NCI-H226 (cell line): ENCODE results near the gene S100A9.
"Not testable (repeated sequence)": the region's sequence is repeated elsewhere in the genome, so short reads cannot be mapped to it uniquely, and the experiment has no call there.

Source experiments
- DNase-seq: peaks from one replicate; pipeline ENCODE4 v3.0.0-alpha.2; 2015

Gene S100A9

DNA sequence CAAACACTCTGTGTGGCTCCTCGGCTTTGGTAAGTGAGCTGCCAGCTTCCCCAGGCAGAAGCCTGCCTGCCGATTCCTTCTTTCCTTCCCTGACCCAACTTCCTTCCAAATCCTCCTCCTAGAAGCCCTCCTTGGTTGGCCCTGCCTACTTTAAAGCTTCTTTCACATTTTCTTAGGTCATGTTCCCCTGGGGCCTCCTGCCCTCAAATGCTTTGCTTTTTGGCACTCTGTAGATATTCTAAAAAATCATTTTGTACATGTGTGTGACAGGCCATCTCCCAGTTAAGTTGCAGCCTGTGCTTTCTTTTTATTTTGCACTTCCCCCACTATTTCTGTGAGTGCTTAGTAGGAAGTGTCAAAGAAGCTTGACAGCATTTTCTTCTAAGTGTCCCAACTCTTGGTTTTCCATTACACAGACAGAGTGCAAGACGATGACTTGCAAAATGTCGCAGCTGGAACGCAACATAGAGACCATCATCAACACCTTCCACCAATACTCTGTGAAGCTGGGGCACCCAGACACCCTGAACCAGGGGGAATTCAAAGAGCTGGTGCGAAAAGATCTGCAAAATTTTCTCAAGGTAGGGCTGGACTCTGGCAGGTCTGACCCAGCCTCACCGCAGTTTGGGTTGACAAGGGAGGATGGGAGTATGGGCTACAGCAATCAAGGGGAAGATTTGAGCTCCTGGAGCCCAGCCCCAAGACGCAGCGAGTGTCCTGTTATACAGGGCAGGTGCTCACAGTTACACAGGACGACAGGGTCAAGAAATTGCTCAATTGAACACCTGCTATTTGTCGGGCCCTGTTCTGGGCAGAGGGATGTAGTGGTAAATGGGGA is at the start of gene S100A9:
TSS of gene S100A9 (plus strand) at position 2 of the 838 bp plus-strand sequence. CDS start at position 432, 430 bp downstream.
- no peak for DNase-seq

DNA sequence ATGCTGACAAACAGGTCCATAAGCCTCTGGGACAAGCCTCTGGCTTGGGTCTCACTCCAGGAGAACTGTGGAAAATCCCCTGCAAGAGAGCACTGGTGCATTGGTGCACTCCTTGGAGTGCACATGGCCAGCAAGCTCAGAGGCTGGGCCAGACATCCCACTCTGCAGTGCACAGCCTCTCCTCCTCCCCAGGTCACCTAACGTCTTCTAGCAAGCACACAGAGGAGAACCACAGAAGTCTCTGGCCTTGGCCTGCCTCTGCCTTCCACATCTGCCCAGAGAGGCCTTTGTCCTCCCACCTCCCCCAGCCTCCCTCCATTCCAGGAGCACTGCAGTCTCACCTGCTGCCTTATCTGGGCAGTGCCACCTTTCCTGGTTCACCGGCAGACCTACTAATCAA is 49.1 kb upstream of the S100A9 start:
- no peak for DNase-seq

DNA sequence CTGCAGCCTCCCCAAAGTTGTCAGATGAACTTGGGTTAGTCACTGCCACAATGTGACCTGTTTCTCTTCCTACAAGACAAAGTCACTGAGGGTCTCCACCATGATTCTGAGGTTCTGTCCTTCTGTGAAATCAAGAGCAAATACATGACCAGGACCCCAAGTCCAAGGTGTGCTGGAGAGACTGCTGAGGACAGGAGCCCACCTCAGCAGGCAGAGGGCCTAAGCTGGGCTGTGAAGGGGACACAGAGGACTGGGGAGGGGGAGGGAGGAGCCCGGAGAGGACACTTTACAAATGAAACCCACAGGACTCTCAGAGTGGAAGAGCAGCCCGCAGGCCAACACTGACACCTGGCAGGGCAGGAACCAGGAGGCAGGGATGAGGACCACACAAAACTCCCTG is 48.2 kb upstream of the S100A9 start:
- no peak for DNase-seq

DNA sequence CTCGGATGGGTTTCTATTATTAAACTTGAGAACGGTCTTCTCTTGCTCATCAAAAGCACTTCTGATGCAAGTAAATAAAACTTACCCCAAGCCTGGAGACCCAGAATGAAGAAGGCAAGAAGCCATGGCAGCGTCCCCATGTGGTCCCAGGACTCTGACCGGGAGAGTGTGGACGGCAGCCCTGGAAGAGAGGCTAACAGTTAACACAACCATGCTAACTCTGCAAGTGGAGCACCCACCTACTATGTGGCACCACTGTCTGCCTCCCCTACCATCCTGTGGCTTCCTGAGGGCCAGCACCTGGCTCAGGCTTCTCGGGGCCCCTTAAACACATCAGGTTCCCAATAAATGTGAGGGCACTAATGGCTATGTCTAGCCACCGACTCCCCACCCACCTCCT is 47.1 kb upstream of the S100A9 start:
- no peak for DNase-seq

DNA sequence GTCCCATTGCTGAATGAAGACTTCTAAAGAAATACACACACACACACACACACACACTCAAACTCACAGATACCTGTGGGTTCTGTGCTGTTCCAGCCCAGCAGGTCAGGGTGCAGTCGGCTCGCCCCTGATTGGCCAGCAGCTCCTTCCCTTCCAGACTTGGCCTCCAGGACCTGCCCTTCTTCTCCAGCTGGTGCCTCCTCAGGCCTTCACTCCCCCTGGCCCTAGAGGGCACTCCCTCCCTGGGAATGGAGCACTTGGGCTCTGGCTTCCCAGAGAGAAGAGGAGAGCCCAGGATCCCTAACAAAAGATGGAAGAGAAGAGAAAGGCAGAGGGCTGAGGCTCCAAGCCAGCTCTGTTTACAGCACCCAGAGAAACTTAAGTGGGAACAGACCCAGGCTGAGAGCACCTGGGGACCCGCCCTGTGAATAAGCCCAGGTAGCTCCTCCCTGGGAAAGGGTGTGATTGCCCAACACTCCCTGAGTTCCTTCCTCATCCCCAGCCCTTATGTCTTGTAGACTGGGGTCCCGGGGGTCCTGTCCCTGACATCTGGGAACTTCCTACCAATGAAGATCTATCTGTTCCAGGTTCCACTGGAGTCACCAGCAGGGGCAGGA is 45.0 kb upstream of the S100A9 start, which contains the start of gene PGLYRP3:
TSS of gene PGLYRP3 (minus strand) at position 383 of the 617 bp plus-strand sequence. CDS start 2,287 bp downstream, outside the sequence.
- peak; percentile 36 for DNase-seq

DNA sequence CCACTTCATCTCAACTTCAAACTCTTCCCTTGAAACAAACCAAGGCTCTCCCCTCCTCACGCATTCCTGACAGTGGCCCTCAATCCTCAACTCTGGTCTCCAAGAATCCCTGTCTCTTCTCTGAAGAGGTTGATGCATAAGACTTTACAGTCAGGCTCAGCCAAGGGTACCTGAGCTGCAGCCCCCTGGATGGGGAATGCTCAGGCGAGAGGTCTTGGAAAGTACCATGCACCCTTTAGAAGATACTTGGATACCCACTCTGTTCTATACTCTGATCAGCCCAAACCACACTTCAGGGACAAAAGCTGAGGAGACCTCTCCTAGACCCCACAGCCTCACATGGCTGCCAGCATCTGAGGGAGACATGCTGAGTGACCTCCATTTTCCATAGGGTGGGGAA is 44.4 kb upstream of the S100A9 start:
- no peak for DNase-seq

DNA sequence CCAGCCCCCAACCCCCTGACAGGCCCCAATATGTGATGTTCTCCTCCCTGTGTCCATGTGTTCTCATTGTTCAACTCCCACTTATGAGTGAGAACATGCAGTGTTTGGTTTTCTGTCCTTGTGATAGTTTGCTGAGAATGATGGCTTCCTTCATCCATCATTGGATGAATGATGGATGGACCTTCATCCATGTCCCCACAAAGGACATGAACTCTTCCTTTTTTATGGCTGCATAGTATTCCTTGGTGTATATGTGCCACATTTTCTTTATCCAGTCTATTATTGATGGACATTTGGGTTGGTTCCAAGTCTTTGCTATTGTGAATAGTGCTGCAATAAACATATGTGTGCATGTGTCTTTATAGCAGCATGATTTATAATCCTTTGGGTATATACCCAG is 43.3 kb upstream of the S100A9 start:
- not testable (repeated sequence) for DNase-seq

DNA sequence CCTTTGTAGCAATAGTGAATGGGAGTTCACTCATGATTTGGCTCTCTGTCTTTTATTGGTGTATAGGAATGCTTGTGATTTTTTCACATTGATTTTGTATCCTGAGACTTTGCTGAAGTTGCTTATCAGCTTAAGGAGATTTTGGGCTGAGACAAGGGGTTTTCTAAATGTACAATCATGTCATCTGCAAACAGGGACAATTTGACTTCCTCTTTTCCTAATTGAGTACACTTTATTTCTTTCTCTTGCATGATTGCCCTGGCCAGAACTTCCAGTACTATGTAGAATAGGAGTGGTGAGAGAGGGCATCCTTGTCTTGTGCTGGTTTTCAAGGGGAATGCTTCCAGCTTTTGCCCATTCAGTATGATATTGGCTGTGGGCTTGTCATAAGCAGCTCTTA is 41.6 kb upstream of the S100A9 start:
- DNase-seq = not testable (repeated sequence)

DNA sequence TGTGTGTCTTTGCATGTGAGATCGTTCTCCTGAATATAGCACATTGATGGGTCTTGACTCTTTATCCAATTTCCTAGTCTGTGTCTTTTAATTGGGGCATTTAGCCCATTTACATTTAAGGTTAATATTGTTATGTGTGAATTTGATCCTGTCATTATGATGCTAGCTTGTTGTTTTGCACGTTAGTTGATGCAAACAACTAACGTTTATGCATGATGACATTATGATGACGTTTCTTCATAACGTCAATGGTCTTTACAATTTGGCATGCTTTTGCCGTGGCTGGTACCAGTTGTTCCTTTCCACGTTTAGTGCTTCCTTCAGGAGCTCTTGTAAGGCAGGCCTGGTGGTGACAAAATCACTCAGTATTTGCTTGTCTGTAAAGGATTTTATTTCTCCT is 39.5 kb upstream of the S100A9 start:
- not testable (repeated sequence) for DNase-seq

DNA sequence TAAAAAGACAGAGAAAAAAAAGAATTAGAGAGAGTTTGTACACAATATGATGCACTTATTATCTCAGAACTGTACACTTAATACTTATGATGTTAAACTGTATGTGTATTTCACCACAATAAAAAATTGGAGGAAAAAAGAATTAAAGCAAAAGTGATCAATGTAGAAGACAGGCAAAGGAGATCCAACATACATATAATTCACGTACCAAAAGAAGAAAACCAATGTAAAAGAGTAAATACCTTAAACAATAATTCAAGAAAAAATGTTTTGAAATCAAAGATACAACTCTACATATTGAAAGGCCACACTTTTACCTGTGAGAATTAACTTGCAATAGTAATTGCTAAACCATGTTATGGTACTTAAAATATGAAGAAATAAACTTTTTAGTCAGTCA is 35.1 kb upstream of the S100A9 start:
- no peak for DNase-seq

DNA sequence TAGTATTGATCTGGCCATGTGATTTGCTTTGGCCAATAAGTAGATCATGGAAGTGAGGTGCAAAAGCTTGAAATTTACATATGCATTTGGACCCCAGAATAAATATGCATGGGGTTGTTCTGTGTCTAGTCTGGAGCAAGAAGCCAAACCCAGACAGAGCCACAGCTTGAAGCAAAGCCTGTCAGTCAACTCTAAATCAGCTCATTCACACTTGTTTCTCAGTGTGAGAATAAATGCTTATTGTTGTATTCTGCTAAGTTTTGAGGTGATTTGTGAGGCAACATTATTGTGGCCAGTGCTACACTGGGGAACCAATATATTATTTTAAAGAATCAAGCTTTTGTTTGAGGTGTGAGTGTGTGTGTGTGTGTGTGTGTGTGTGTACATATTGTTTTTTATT is 32.7 kb upstream of the S100A9 start:
- no peak for DNase-seq

DNA sequence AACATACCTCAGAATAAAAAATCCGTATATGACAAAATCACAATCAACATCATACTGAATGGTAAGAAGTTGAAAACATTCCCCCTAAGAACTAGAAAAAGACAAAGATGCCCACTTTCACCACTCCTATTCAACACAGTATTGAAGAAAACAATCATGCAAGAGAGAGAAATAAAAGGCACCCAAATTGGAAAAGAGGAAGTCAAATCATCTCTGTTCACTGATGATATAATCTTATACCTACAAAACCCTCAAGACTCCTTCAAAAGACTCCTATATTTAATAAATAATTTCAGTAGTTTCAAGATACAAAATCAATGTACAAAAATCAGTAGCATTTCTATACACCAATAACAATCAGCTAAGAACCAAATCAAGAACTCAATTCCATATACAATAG is 23.8 kb upstream of the S100A9 start:
- no peak for DNase-seq

DNA sequence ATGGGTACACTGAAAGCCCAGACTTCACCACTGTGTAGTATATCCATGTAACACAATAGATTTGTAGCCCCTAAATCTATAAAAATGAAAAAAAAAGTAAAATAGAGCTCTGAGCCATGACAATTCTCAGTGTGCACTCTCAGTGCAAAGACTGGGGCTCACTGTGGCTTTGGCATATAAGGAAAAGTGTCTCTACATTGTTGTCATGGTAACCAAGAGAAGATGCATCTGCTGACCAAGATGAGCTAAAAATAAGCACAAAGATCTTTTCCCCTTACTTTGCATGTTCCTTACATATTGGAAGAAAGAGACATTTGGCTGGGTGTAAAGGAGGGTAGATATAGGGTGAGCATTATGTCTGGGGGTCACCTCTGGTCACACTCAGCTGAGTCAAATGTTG is 21.0 kb upstream of the S100A9 start:
- DNase-seq = no peak

DNA sequence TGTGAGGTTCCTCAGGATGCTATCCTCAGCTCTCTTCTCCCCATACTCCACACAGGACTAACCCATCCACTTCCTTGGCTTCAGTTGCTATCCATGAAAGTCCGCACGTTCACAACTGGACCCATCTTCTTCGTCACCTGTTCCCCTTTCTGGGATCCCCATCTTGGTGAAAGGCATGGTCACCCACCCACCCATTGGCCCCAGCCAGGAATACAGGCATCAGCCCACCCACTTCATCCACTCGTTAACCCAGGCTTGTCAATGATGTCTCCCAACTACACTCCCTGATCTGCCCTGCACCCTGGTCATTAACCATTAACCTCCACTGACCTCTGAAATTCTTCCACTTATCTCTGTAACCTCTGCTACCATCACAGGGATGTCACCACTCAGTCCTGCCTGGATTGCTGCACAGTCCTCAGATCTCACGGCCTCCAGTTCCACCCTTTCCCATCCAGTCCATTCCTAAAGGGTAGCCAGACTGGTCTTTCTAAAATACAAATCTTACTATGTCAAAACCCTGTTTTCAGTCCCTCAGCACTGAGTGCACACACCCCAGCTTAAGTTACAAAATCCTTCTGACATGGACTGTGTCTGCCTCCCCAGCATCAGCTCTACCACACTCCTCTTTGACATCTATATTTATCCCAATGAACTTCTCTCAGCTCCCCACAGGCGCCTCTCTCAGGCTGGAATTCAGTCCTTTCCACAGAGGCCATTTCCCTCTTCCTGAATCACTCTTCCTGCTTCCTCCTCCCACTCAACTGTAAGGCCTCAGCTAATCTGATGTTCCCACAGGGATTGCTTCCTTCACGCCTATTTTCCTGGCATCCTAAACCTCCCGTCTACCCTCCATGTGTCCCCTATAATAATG is 19.4 kb upstream of the S100A9 start:
- no peak for DNase-seq

DNA sequence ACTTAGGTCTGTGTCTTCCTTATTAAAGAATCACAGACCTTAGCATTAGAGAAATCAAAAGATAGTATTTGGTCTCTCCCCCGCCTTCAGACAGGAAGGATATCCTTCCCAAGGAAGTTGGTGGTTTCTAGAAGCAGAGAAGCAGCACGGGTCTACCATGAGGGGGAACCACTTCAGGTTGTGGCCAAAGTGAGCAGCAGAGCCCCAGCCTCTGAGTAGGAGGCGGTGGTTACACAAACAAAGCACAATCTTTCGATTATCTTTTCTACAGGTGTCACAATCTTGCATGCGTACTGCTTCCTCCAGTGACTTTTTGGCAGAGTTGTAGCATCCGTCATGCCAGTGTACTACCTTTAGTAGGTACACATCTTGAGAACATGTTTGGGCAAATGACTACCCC is 17.9 kb upstream of the S100A9 start:
- no peak for DNase-seq

DNA sequence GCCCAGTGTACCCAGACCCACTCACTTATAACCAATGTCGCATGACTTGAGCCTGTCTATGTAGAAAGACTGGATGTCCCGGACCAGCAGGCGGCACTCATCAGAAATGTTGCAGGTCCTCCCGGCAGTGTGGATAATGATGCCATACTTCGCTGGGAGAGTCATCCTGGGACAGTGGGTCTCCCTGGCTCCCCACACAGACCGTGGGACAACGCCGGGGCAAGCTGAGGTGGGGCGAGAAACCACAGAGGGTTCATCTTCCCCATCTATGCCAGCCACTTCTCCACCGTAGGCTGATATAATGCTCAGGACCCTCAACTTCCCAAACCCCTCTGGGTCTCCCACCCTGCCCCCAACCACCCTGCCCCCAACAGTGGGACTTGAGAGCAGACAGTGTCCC is 17.3 kb upstream of the S100A9 start:
- DNase-seq = no peak

DNA sequence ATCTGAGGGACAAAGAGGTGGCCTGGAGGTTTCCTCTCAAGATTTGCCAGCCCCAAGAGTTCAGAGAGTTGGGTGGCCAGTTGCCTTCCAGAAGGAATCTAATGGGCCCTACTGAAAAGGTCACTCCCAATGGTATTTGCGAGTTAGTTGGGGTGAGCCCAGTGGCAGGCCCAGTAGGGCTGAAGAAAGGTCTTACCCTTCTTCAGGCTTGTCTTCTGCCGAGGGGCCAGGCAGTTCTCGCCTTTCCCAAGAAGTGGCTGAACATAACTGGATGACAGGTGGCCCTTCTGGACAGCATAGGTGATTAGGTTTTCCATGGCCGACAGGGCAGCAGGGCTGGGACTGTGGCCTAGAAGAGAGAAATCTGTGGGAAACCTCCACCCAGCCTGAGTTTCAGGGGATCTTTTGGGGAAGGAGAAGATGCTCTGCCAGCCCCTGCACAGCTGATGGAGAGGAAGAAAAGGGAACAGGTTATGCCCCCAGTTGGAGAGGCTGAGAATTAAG is 16.2 kb upstream of the S100A9 start:
- DNase-seq = no peak

DNA sequence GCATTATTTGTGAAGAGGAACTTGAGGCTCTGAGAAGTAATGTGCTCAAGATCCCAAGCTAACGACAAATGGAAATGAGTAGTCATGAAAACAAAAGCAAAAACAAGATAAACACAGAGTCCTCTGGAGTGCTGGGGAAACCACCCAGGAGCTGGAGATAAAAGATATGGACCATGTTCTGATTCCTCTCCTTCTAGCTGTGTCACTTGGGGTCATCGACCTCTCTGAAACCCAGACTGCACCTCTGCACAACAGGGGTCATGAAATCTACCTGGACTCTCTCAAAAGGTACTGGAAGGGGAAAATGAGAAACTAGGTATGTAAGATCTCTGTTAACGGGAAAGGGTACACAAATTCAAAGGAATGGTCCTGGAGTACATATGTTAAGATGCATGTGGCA is 15.5 kb upstream of the S100A9 start:
- DNase-seq = no peak

DNA sequence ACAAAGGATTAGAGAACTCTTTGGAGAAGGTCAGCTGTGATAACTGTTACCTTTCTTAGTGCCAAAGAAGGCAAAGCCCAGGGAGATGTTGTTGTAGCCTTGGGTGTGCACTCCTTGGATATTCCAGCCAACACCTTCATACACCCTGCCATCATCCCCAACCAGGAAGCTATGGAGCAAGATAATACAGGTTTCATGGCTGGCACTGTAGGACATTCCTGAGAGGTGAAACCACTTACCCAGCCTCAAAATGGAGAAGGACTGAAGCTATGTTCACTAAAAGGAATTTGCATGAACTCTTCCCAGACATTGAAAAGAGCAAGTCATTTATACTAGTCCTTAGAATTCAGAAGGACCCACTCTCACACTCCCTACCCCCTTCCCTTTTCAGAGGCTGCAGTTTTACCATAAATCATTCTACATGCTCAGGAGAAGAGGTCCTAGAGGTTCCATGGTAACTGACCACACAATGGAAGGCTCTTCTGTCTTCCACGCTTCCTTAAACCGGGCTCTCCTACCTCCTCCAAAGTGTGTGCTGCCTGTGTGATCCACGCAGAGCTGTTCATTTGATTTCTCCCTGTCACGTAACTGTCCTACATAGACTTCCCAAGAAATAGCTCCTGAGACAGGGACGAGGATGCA is 14.5 kb upstream of the S100A9 start:
- DNase-seq = no peak

DNA sequence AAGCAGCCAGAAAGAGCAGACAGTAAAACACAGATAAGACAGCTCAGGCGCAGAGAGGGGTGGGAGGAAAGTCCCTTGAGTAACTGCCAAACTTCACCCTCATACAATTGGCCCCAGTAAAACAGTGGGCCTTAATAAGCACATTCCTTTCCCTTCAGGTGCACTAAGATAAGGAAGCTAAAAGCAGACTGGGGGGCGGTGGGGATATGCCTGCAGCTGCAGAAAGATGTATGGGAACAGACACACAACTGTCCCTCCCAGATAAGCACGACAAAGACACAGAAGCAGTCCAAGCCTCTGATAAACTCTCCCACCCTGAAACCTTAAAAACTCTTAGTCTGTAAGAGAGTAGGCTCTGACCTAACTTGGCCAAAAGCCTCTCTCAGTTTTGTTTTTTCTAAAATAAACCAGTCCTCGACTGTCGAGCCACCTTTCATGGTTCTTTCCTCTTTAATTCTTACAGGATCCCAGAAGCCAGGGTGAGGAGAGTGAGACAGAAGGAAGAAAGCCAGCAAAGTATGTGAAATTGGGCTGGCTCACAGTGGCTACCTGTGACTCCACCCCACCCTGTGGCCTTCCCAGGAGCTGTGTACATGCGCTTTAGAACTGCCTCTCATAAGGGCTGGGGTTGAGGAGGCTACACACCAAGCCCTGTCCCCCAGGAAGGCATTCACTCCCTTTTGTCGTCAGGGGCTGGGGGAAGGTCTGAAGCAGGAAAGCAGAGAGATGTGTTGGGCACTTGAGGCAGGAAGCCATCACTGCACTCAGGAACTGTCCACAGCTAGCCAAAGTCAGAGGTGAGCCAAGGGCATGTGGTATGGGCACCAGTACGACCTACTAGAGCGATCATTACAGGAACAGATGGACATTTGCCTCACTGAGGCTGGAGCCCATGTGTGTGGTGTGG is 13.6 kb upstream of the S100A9 start:
- DNase-seq = peak; percentile 37

DNA sequence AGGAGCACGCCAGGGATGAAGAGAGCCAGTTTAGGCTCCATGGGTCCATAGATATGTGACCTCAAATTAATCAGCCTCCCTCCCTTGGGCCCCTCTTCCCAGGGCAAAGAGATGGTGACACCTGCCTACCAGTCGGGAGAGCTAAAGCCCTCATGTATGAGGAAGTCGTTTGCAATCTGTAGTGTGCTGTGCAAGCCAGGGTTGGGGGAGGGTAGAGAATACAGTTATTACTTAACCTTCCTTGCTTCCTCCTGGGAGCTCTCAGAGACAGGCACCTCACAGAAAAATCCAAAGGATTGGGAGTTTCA is 13.0 kb upstream of the S100A9 start:
- no peak for DNase-seq
